GM21447 (cell line): ENCODE results near the gene SRXN1.

Source experiments
- ATAC-seq: cut with Tn5 transposase; IDR thresholded peaks from one replicate; pipeline ENCODE4 v1.9.1; 2021; ENCODE audit not compliant: unreplicated experiment

SRXN1 gene

GRCh38 chr20:637559-637958 lies 15.4 kb downstream of the SRXN1 start:
- no peak for ATAC-seq

- ATAC-seq = no peak
Observed at GRCh38 chr20:635893-636338, 17.1 kb downstream of the SRXN1 start.

- no peak for ATAC-seq
Observed at GRCh38 chr20:635028-635892, 17.7 kb downstream of the SRXN1 start.

GRCh38 chr20:634148-634925 lies 18.7 kb downstream of the SRXN1 start:
- no peak for ATAC-seq

GRCh38 chr20:631101-631500 lies 21.9 kb downstream of the SRXN1 start:
- ATAC-seq = no peak

- ATAC-seq = no peak
Observed at GRCh38 chr20:626579-626978, 26.4 kb downstream of the SRXN1 start.

- no peak for ATAC-seq
Observed at GRCh38 chr20:625360-625932, 27.6 kb downstream of the SRXN1 start.

GRCh38 chr20:623704-624103 lies 29.3 kb downstream of the SRXN1 start:
- ATAC-seq = no peak

- ATAC-seq = no peak
Observed at GRCh38 chr20:623021-623420, 30.0 kb downstream of the SRXN1 start.

- ATAC-seq = no peak
Observed at GRCh38 chr20:622161-622560, 30.8 kb downstream of the SRXN1 start.

- ATAC-seq = no peak
Observed at GRCh38 chr20:621125-621756, 31.8 kb downstream of the SRXN1 start.

- ATAC-seq = no peak
Observed at GRCh38 chr20:620246-620645, 32.8 kb downstream of the SRXN1 start.

GRCh38 chr20:618980-619379 lies 34.0 kb downstream of the SRXN1 start:
- ATAC-seq = no peak

GRCh38 chr20:617934-618690 lies 34.9 kb downstream of the SRXN1 start:
- ATAC-seq = no peak

GRCh38 chr20:615514-615913 lies 37.5 kb downstream of the SRXN1 start:
- no peak for ATAC-seq

- no peak for ATAC-seq
Observed at GRCh38 chr20:611843-612185, 41.2 kb downstream of the SRXN1 start.

- ATAC-seq = no peak
Observed at GRCh38 chr20:611047-611842, 41.8 kb downstream of the SRXN1 start.

GRCh38 chr20:610130-611046 lies 42.6 kb downstream of the SRXN1 start, which contains the start of gene TCF15:
TCF15 (minus strand) TSS chr20:610309; CDS start chr20:610237, 72 bp downstream.
- ATAC-seq = no peak
